PC-3 (cell line): Measurements from ENCODE around the gene CLCN5. TPM values are rescaled to one million over a fixed set of nuclear protein-coding genes. Genes with fewer than 3 reads are reported as not detected.

Experiments
- ATAC-seq: fragments of 200-7000 bp; cut with Tn5 transposase; 2 replicates; pipeline ENCODE4 v1.9.1; 2020; ENCODE audit warnings: mild to moderate bottlenecking, moderate library complexity
- BruUV-seq: library from RNA; stranded (reverse); fragments of 400-500 nt; replicated peaks from 2 replicates; lab custom pipeline; 2021; lab: Mats Ljungman, UMichigan
- CTCF ChIA-PET: fragments of 300-600 bp; sonication (Branson Sonifier 250); formaldehyde crosslinking; loops from one replicate; lab custom pipeline; 2022; ENCODE audit warnings: antibody characterized with exemption; lab: Charles Lee
- POLR2A ChIA-PET: fragments of 300-600 bp; sonication (Branson Sonifier 250); formaldehyde crosslinking; loops from one replicate; lab custom pipeline; 2022; ENCODE audit warnings: antibody characterized with exemption; ENCODE audit not compliant: unreplicated experiment; lab: Charles Lee
- DNase-seq: peaks from one replicate; pipeline ENCODE4 v3.0.0-alpha.2; 2015
- H2AFZ ChIP-seq: fragments of 300-600 bp; sonication (generic); 2 replicates; pipeline ENCODE4 v1.6.0; 2016; ENCODE audit warnings: antibody characterized with exemption, low read length
- H3F3A ChIP-seq: fragments of 300-600 bp; sonication (generic); one replicate; pipeline ENCODE4 v1.6.0; 2017; ENCODE audit warnings: antibody characterized with exemption, low read length, control low read depth, mild to moderate bottlenecking; ENCODE audit not compliant: unreplicated experiment
- H3K27ac ChIP-seq: fragments of 300-600 bp; sonication (generic); 2 replicates; pipeline ENCODE4 v1.5.1; 2016; ENCODE audit warnings: mild to moderate bottlenecking, low read length
- H3K27me3 ChIP-seq: fragments of 300-600 bp; sonication (generic); 2 replicates; pipeline ENCODE4 v1.6.1; 2016; ENCODE audit warnings: low read length, mixed read lengths
- H3K36me3 ChIP-seq: fragments of 300-600 bp; sonication (generic); 2 replicates; pipeline ENCODE4 v1.6.1; 2016; ENCODE audit warnings: low read depth, mixed run types, low read length, mixed read lengths
- H3K4me1 ChIP-seq: fragments of 300-600 bp; sonication (generic); 2 replicates; pipeline ENCODE4 v1.5.1; 2016; ENCODE audit warnings: low read length; ENCODE audit not compliant: insufficient read depth
- H3K4me2 ChIP-seq: fragments of 300-600 bp; sonication (generic); 2 replicates; pipeline ENCODE4 v1.6.0; 2016; ENCODE audit warnings: low read length
- H3K4me3 ChIP-seq: fragments of 300-600 bp; sonication (generic); 2 replicates; pipeline ENCODE4 v1.5.1; 2016; ENCODE audit warnings: mild to moderate bottlenecking, low read length, mixed read lengths
- H3K79me2 ChIP-seq: fragments of 300-600 bp; sonication (generic); 2 replicates; pipeline ENCODE4 v1.6.1; 2017; ENCODE audit warnings: low read length, mixed read lengths
- H3K9ac ChIP-seq: fragments of 300-600 bp; sonication (generic); 2 replicates; pipeline ENCODE4 v1.6.0; 2016; ENCODE audit warnings: mild to moderate bottlenecking, low read length
- H3K9me2 ChIP-seq: fragments of 300-600 bp; sonication (generic); replicated peaks from 2 replicates; pipeline ENCODE4 v1.6.1; 2016; ENCODE audit warnings: mixed run types, low read length, mixed read lengths
- H3K9me3 ChIP-seq: fragments of 300-600 bp; sonication (generic); 2 replicates; pipeline ENCODE4 v1.6.1; 2016; ENCODE audit warnings: low read length, mixed read lengths
- H4K20me1 ChIP-seq: fragments of 300-600 bp; sonication (generic); 2 replicates; pipeline ENCODE4 v1.6.1; 2016; ENCODE audit warnings: low read length, mixed read lengths
- EZH2 ChIP-seq: fragments of 300-600 bp; sonication (generic); IDR thresholded peaks from one replicate; pipeline ENCODE4 v1.6.1; 2017; ENCODE audit warnings: antibody characterized with exemption, mild to moderate bottlenecking, low read length; ENCODE audit not compliant: unreplicated experiment
- EZH2phosphoT487 ChIP-seq: fragments of 300-600 bp; sonication (generic); IDR thresholded peaks from 2 replicates; pipeline ENCODE4 v1.6.1; 2018; ENCODE audit warnings: mild to moderate bottlenecking, antibody characterized with exemption, low read length, borderline replicate concordance
- intact Hi-C: fragments of 100-400 bp; cut with micrococcal nuclease; formaldehyde crosslinking; loops from 2 replicates; pipeline ENCODE4 v1.9.0; 2023
- total RNA-seq: library from RNA; depleted of rRNA; stranded (reverse); fragments of >200 nt; gene quantifications from 2 replicates; pipeline ENCODE4 v1.2.3, GENCODE V29; 2014
- TF ChIP-seq, protein P1 (sequence below): fragments of 300-600 bp; sonication (generic); conservative IDR thresholded peaks from 2 replicates; pipeline ENCODE4 v1.5.1; 2017; ENCODE audit warnings: antibody characterized with exemption, low read depth, mild to moderate bottlenecking, low read length

The CLCN5 gene
- total RNA-seq, 1 experiment from 2014 or later = 5.9 TPM

DNA sequence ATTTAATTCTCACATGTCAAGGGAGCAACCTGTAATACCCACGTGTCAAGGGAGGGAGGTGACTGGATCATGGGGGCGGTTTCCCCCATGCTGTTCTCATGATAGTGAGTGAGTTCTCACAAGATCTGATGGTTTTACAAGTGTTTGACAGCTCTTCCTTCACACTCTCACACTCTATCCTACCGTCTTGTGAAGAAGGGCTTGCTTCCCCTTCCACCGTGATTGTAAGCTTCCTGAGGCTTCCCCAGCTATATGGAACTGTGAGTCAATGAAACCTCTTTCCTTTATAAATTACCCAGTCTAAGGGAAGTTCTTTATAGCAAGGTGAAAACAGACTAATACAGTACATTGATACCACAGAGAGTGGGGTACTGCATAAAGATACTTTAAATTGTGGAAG, 25.4 kb upstream of the CLCN5 start:
- Histone ChIP-seq H3K79me2 (no peaks in the 10 kb centered on the region), H3K4me3 (no peak overlapping the region), H3K9ac (no peak overlapping the region), H3K4me1 (no peaks in the 10 kb centered on the region), H3K36me3 (no peaks in the 10 kb centered on the region), H3K27ac (no peak overlapping the region), H3F3A (no peaks in the 10 kb centered on the region), H3K9me2 (no peaks in the 10 kb centered on the region), H3K4me2 (no peak overlapping the region), H3K9me3 (no peaks in the 10 kb centered on the region), H4K20me1 (no peaks in the 10 kb centered on the region), H3K27me3 (peaks cover 18% of the 10 kb centered on the region), H2AFZ (no peak overlapping the region)
- no peak for TF ChIP-seq EZH2phosphoT487
- no peak for TF ChIP-seq EZH2
- TF ChIP-seq, protein P1, sequence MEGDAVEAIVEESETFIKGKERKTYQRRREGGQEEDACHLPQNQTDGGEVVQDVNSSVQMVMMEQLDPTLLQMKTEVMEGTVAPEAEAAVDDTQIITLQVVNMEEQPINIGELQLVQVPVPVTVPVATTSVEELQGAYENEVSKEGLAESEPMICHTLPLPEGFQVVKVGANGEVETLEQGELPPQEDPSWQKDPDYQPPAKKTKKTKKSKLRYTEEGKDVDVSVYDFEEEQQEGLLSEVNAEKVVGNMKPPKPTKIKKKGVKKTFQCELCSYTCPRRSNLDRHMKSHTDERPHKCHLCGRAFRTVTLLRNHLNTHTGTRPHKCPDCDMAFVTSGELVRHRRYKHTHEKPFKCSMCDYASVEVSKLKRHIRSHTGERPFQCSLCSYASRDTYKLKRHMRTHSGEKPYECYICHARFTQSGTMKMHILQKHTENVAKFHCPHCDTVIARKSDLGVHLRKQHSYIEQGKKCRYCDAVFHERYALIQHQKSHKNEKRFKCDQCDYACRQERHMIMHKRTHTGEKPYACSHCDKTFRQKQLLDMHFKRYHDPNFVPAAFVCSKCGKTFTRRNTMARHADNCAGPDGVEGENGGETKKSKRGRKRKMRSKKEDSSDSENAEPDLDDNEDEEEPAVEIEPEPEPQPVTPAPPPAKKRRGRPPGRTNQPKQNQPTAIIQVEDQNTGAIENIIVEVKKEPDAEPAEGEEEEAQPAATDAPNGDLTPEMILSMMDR = no peak
- BruUV-seq = no TSS peak
- ATAC-seq = no peak
- no peak for DNase-seq
- intact Hi-C loops = no loop called here
- ChIA-PET CTCF (no interaction called here), POLR2A (no interaction called here)

DNA sequence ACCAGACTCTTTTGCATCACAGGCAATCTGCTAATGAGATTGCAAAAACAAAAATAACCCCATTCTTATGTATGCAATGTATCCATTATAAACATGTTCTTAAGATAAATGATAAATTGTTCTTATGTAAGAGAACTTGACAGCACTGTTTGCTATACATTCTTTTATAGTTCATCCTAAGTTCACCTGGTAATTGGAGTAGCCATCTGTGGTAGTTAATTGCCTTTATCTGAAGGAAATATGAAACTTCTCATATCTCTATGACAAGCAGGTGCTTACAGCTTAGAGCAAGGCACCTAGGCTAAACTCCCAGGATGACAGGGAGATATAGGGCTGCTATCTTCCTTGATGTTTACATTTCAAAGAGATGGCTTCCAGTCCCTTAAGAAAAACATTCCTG, 21.3 kb upstream of the CLCN5 start:
- no peak overlapping the region for H3K27ac ChIP-seq
- intact Hi-C loops = no loop called here
- H3K9ac ChIP-seq = no peak overlapping the region
- H3K4me1 ChIP-seq = no peaks in the 10 kb centered on the region
- DNase-seq (no peak), ATAC-seq (no peak)
- no peaks in the 10 kb centered on the region for H4K20me1 ChIP-seq
- H3F3A ChIP-seq = no peaks in the 10 kb centered on the region
- H3K79me2 ChIP-seq = no peaks in the 10 kb centered on the region
- CTCF ChIA-PET = no interaction called here
- H3K4me2 ChIP-seq = no peak overlapping the region
- peaks cover 18% of the 10 kb centered on the region for H3K27me3 ChIP-seq
- H3K4me3 ChIP-seq = no peak overlapping the region
- TF ChIP-seq EZH2 = no peak
- TF ChIP-seq, protein P1 = no peak
- no peak for TF ChIP-seq EZH2phosphoT487
- POLR2A ChIA-PET = no interaction called here
- BruUV-seq = no TSS peak
- no peaks in the 10 kb centered on the region for H3K9me3 ChIP-seq
- no peak overlapping the region for H2AFZ ChIP-seq
- H3K36me3 ChIP-seq = no peaks in the 10 kb centered on the region
- no peaks in the 10 kb centered on the region for H3K9me2 ChIP-seq

DNA sequence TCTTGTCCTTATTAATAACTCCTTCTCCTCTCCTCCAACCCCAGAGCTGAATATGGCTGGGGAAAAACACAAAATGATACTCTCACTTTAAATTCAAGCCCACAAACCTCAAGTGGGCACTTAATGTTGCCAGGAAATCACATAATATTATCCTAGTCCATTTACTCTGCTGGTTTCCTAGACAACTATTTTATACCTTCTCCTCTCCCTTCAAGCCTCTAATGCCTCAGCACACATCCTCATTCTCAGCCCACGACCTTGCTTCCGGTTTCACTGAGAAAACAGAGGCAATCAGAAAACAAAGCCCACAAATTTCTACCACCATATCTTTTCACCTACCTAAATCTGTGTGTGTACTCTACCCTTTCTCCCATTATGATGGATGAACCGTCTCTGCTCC, 12.1 kb upstream of the CLCN5 start:
- no peak overlapping the region for H3K4me2 ChIP-seq
- POLR2A ChIA-PET = no interaction called here
- no peaks in the 10 kb centered on the region for H3K36me3 ChIP-seq
- H3K4me3 ChIP-seq = no peak overlapping the region
- no peaks in the 10 kb centered on the region for H3K79me2 ChIP-seq
- no peaks in the 10 kb centered on the region for H3K9me2 ChIP-seq
- TF ChIP-seq EZH2 (no peak), EZH2phosphoT487 (no peak)
- TF ChIP-seq, protein P1 = no peak
- DNase-seq (no peak), ATAC-seq (no peak)
- intact Hi-C loops = no loop called here
- CTCF ChIA-PET = no interaction called here
- H3K4me1 ChIP-seq = no peaks in the 10 kb centered on the region
- H3K9ac ChIP-seq = no peak overlapping the region
- H3K9me3 ChIP-seq = no peaks in the 10 kb centered on the region
- no peak overlapping the region for H2AFZ ChIP-seq
- H3K27me3 ChIP-seq = peaks cover 4% of the 10 kb centered on the region
- no TSS peak for BruUV-seq
- H4K20me1 ChIP-seq = no peaks in the 10 kb centered on the region
- no peak overlapping the region for H3K27ac ChIP-seq
- H3F3A ChIP-seq = no peaks in the 10 kb centered on the region
